Neural cell (in vitro differentiated cells): Measurements from ENCODE around the gene FLVCR1. TPM values are rescaled to one million over a fixed set of nuclear protein-coding genes. Genes with fewer than 3 reads are reported as not detected.

Experiments used
- H2AFZ ChIP-seq: fragments of 200-600, 300-800 bp; sonication (generic), shearing (Covaris generic); 2 replicates; pipeline ENCODE4 v1.6.0; 2014; ENCODE audit warnings: low read depth, mild to moderate bottlenecking, antibody characterized with exemption, low read length, moderate library complexity
- H3F3A ChIP-seq: fragments of 200-600 bp; shearing (Covaris generic); 2 replicates; pipeline ENCODE4 v1.6.1; 2016; ENCODE audit warnings: mild to moderate bottlenecking, moderate library complexity, mixed read lengths, antibody characterized with exemption, low read length; ENCODE audit not compliant: insufficient read depth, poor library complexity, severe bottlenecking
- H3K27ac ChIP-seq: fragments of 200-600, 300-800 bp; sonication (generic), shearing (Covaris generic); 2 replicates; pipeline ENCODE4 v1.5.1; 2014; ENCODE audit warnings: mild to moderate bottlenecking, low read length, moderate library complexity
- H3K27me3 ChIP-seq: fragments of 300-800, 200-600 bp; sonication (generic), shearing (Covaris generic); 2 replicates; pipeline ENCODE4 v1.6.0; 2014; ENCODE audit warnings: mild to moderate bottlenecking, low read depth, low read length, moderate library complexity; ENCODE audit not compliant: insufficient read depth
- H3K36me3 ChIP-seq: fragments of 300-800, 200-600 bp; sonication (generic), shearing (Covaris generic); 2 replicates; pipeline ENCODE4 v1.5.1; 2014; ENCODE audit warnings: mild to moderate bottlenecking, antibody characterized with exemption, low read length, moderate library complexity; ENCODE audit not compliant: insufficient read depth
- H3K4me2 ChIP-seq: fragments of 300-800, 200-600 bp; sonication (generic), shearing (Covaris generic); 2 replicates; pipeline ENCODE4 v1.6.0; 2014; ENCODE audit warnings: mild to moderate bottlenecking, low read length
- H3K4me3 ChIP-seq: fragments of 300-800, 200-600 bp; sonication (generic), shearing (Covaris generic); 2 replicates; pipeline ENCODE4 v1.5.1; 2014; ENCODE audit warnings: mild to moderate bottlenecking, low read length, moderate library complexity
- H3K79me2 ChIP-seq: fragments of 200-600 bp; shearing (Covaris generic); replicated peaks from 2 replicates; pipeline ENCODE4 v1.6.0; 2014; ENCODE audit warnings: mild to moderate bottlenecking, low read length, moderate library complexity; ENCODE audit not compliant: insufficient read depth
- H3K9ac ChIP-seq: fragments of 300-800, 200-600 bp; sonication (generic), shearing (Covaris generic); 2 replicates; pipeline ENCODE4 v1.6.1; 2016; ENCODE audit warnings: mild to moderate bottlenecking, low read length, mixed read lengths
- H3K9me2 ChIP-seq: fragments of 200-600 bp; shearing (Covaris generic); 2 replicates; pipeline ENCODE4 v1.6.1; 2016; ENCODE audit warnings: mild to moderate bottlenecking, low read length, mixed read lengths; ENCODE audit not compliant: insufficient read depth
- H3K9me3 ChIP-seq: fragments of 200-600, 300-800 bp; sonication (generic), shearing (Covaris generic); 2 replicates; pipeline ENCODE4 v1.6.1; 2016; ENCODE audit warnings: mild to moderate bottlenecking, mixed run types, low read length, moderate library complexity, mixed read lengths
- H4K20me1 ChIP-seq: fragments of 200-600 bp; shearing (Covaris generic); 2 replicates; pipeline ENCODE4 v1.6.1; 2016; ENCODE audit warnings: mild to moderate bottlenecking, mixed run types; ENCODE audit not compliant: insufficient read depth
- EP300 ChIP-seq: fragments of 450-650 bp; conservative IDR thresholded peaks from 2 replicates; pipeline ENCODE4 v1.6.1; 2014; ENCODE audit warnings: antibody characterized with exemption, mild to moderate bottlenecking, moderate library complexity; ENCODE audit not compliant: poor library complexity, severe bottlenecking
- EZH2 ChIP-seq: fragments of 200-600, 300-800 bp; shearing (Covaris generic), sonication (generic); IDR thresholded peaks from 2 replicates; pipeline ENCODE4 v1.6.1; 2014; ENCODE audit warnings: antibody characterized with exemption, low read length, borderline replicate concordance, mild to moderate bottlenecking; ENCODE audit not compliant: insufficient read depth, poor library complexity, severe bottlenecking
- MXI1 ChIP-seq: fragments of 450-650 bp; conservative IDR thresholded peaks from 2 replicates; pipeline ENCODE4 v1.6.1; 2014; ENCODE audit warnings: antibody characterized with exemption, mild to moderate bottlenecking; ENCODE audit not compliant: poor library complexity, severe bottlenecking
- POLR2AphosphoS5 ChIP-seq: IDR thresholded peaks from 2 replicates; pipeline ENCODE4 v1.6.1; 2012
- RAD21 ChIP-seq: fragments of 450-650 bp; conservative IDR thresholded peaks from 2 replicates; pipeline ENCODE4 v1.6.1; 2014; ENCODE audit warnings: antibody characterized with exemption, mild to moderate bottlenecking, moderate library complexity
- SMC3 ChIP-seq: fragments of 450-650 bp; conservative IDR thresholded peaks from 2 replicates; pipeline ENCODE4 v1.6.1; 2014; ENCODE audit warnings: antibody characterized with exemption, mild to moderate bottlenecking, moderate library complexity; ENCODE audit not compliant: poor library complexity
- TAF1 ChIP-seq: IDR thresholded peaks from 2 replicates; pipeline ENCODE4 v1.6.1; 2012; ENCODE audit warnings: low read depth
- polyA plus RNA-seq: library from polyadenylated mRNA; depleted of rRNA; stranded (reverse); fragments of >200 nt; gene quantifications from 2 replicates; pipeline ENCODE4 v1.2.3, GENCODE V29; 2014
- TF ChIP-seq, protein P1 (sequence below): fragments of 450-650 bp; IDR thresholded peaks from 2 replicates; pipeline ENCODE4 v1.5.1; 2014; ENCODE audit warnings: antibody characterized with exemption, mild to moderate bottlenecking, moderate library complexity; ENCODE audit not compliant: poor library complexity, severe bottlenecking
- TF ChIP-seq, protein P2 (sequence below): IDR thresholded peaks from 2 replicates; pipeline ENCODE4 v1.6.1; 2012; ENCODE audit warnings: borderline replicate concordance

Gene FLVCR1
- polyA plus RNA-seq, 1 donor from 2014 or later = 37.8 TPM

DNA sequence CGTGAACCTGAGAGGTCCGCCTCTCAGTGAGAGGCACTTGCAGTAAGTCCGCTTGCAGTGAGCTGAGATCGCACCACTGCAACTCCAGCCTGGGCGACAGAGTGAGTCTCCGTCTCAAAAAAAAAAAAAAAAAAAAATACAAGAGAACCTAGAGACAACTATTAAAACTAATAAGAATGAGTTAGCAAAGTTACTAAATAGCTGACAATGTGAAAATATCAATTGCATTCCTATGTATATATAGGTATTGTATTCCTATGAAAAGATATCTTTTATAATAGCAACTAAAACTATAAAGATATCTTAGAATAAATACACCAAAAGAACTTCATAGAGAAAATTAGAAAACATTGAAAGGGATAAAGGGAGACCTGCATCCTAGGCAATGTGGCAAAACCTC is 20.3 kb downstream of the FLVCR1 start:
- TF ChIP-seq SMC3 = no peak
- TF ChIP-seq EP300 = no peak
- TF ChIP-seq EZH2 = no peak
- TF ChIP-seq, protein P1, sequence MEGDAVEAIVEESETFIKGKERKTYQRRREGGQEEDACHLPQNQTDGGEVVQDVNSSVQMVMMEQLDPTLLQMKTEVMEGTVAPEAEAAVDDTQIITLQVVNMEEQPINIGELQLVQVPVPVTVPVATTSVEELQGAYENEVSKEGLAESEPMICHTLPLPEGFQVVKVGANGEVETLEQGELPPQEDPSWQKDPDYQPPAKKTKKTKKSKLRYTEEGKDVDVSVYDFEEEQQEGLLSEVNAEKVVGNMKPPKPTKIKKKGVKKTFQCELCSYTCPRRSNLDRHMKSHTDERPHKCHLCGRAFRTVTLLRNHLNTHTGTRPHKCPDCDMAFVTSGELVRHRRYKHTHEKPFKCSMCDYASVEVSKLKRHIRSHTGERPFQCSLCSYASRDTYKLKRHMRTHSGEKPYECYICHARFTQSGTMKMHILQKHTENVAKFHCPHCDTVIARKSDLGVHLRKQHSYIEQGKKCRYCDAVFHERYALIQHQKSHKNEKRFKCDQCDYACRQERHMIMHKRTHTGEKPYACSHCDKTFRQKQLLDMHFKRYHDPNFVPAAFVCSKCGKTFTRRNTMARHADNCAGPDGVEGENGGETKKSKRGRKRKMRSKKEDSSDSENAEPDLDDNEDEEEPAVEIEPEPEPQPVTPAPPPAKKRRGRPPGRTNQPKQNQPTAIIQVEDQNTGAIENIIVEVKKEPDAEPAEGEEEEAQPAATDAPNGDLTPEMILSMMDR = no peak
- TF ChIP-seq, protein P2, sequence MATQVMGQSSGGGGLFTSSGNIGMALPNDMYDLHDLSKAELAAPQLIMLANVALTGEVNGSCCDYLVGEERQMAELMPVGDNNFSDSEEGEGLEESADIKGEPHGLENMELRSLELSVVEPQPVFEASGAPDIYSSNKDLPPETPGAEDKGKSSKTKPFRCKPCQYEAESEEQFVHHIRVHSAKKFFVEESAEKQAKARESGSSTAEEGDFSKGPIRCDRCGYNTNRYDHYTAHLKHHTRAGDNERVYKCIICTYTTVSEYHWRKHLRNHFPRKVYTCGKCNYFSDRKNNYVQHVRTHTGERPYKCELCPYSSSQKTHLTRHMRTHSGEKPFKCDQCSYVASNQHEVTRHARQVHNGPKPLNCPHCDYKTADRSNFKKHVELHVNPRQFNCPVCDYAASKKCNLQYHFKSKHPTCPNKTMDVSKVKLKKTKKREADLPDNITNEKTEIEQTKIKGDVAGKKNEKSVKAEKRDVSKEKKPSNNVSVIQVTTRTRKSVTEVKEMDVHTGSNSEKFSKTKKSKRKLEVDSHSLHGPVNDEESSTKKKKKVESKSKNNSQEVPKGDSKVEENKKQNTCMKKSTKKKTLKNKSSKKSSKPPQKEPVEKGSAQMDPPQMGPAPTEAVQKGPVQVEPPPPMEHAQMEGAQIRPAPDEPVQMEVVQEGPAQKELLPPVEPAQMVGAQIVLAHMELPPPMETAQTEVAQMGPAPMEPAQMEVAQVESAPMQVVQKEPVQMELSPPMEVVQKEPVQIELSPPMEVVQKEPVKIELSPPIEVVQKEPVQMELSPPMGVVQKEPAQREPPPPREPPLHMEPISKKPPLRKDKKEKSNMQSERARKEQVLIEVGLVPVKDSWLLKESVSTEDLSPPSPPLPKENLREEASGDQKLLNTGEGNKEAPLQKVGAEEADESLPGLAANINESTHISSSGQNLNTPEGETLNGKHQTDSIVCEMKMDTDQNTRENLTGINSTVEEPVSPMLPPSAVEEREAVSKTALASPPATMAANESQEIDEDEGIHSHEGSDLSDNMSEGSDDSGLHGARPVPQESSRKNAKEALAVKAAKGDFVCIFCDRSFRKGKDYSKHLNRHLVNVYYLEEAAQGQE = no peak
- TF ChIP-seq POLR2AphosphoS5 = no peak
- no peak for TF ChIP-seq MXI1
- TF ChIP-seq RAD21 = no peak
- TF ChIP-seq TAF1 = no peak
- H3K27me3 ChIP-seq = no peaks in the 10 kb centered on the region
- no peaks in the 10 kb centered on the region for H3K36me3 ChIP-seq
- H3K4me2 ChIP-seq = no peak overlapping the region
- no peaks in the 10 kb centered on the region for H3F3A ChIP-seq
- H3K9me3 ChIP-seq = no peaks in the 10 kb centered on the region
- H2AFZ ChIP-seq = no peak overlapping the region
- H3K79me2 ChIP-seq = no peaks in the 10 kb centered on the region
- H3K9me2 ChIP-seq = no peaks in the 10 kb centered on the region
- H3K27ac ChIP-seq = no peak overlapping the region
- H4K20me1 ChIP-seq = no peaks in the 10 kb centered on the region
- no peak overlapping the region for H3K4me3 ChIP-seq
- no peak overlapping the region for H3K9ac ChIP-seq

DNA sequence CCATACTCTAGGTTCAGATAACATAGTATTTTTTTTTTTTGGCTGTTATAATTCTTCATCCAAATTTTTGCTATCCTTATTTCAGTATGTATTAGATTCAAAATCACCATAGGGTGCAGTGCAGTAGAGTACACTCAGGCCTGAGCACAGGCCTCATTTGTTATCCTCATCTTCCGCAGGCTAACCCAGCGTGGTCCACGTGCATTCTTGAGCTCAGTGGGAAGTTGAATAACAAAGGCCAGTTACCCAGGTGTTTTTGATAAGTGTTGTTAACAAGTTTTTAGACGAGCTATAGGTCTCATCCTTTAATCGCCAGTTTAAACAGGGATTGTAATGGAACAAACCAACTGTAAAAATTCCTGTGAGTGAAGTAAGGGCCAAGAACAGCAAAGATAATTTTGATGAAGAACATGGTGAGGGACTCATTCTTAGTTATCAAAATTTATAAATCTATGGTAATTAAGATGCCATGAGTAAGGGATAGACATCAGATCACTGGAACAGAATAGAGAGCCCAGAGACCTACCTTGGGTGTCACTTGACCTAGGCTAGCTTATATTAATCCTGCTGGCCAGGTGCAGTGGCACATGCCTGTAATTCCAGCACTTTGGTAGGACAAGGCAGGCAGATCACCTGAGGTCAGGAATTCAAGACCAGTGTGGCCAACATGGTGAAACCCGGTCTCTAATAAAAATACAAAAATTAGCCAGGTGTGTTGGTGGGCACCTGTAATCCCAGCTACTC is 22.0 kb downstream of the FLVCR1 start:
- H3K4me3 ChIP-seq = no peak overlapping the region
- no peaks in the 10 kb centered on the region for H3F3A ChIP-seq
- no peak overlapping the region for H3K9ac ChIP-seq
- H3K79me2 ChIP-seq = no peaks in the 10 kb centered on the region
- no peak overlapping the region for H3K4me2 ChIP-seq
- TF ChIP-seq, protein P2 = no peak
- TF ChIP-seq MXI1 (no peak), EP300 (no peak), TAF1 (no peak), SMC3 (no peak), RAD21 (no peak), POLR2AphosphoS5 (no peak), EZH2 (no peak)
- TF ChIP-seq, protein P1 = no peak
- H3K27me3 ChIP-seq = no peaks in the 10 kb centered on the region
- no peaks in the 10 kb centered on the region for H3K9me2 ChIP-seq
- H3K27ac ChIP-seq = no peak overlapping the region
- no peaks in the 10 kb centered on the region for H3K9me3 ChIP-seq
- H4K20me1 ChIP-seq = no peaks in the 10 kb centered on the region
- H2AFZ ChIP-seq = no peak overlapping the region
- peaks cover 6% of the 10 kb centered on the region for H3K36me3 ChIP-seq
